IMR-90 (cell line): Measurements from ENCODE around the gene CCDC33. TPM values are rescaled to one million over a fixed set of nuclear protein-coding genes. Genes with fewer than 3 reads are reported as not detected.

Source experiments
- ATAC-seq: fragments of 200-7000 bp; cut with Tn5 transposase; 2 replicates; pipeline ENCODE4 v1.9.1; 2020; ENCODE audit warnings: low read depth, mild to moderate bottlenecking, moderate library complexity
- BruUV-seq: library from RNA; stranded (reverse); fragments of 400-500 nt; replicated peaks from 2 replicates; lab custom pipeline; 2021; lab: Mats Ljungman, UMichigan
- CTCF ChIA-PET: fragments of 300-600 bp; formaldehyde crosslinking; extraction: SDS; loops from one replicate; lab custom pipeline; 2021; ENCODE audit warnings: antibody characterized with exemption; lab: Yijun Ruan, JAX
- POLR2A ChIA-PET: fragments of 300-600 bp; sonication (Branson Sonifier 250); formaldehyde crosslinking; loops from one replicate; lab custom pipeline; 2022; ENCODE audit warnings: antibody characterized with exemption; ENCODE audit not compliant: unreplicated experiment; lab: Charles Lee
- DNase-seq: peaks from one replicate; pipeline ENCODE4 v3.0.0; 2013
- H2AFZ ChIP-seq: replicated peaks from 2 replicates; pipeline ENCODE3; 2013; ENCODE audit warnings: low read length, mild to moderate bottlenecking; ENCODE audit not compliant: poor library complexity
- H2AK5ac ChIP-seq: 2 replicates; pipeline ENCODE4 v1.6.1; 2013; ENCODE audit warnings: low read depth, low read length, inconsistent platforms
- H2AK9ac ChIP-seq: replicated peaks from 2 replicates; pipeline ENCODE3; 2013; ENCODE audit warnings: mild to moderate bottlenecking, low read depth, low read length, moderate library complexity; ENCODE audit not compliant: poor library complexity
- H2BK120ac ChIP-seq: 2 replicates; pipeline ENCODE4 v1.6.1; 2013; ENCODE audit warnings: low read depth, low read length, inconsistent platforms
- H2BK15ac ChIP-seq: 3 replicates; pipeline ENCODE4 v1.6.1; 2013; ENCODE audit warnings: low read depth, low read length, inconsistent platforms
- H2BK20ac ChIP-seq: 2 replicates; pipeline ENCODE4 v1.6.1; 2013; ENCODE audit warnings: low read depth, mild to moderate bottlenecking, inconsistent platforms, low read length, moderate library complexity
- H2BK5ac ChIP-seq: 2 replicates; pipeline ENCODE4 v1.6.1; 2013; ENCODE audit warnings: mild to moderate bottlenecking, low read depth, low read length, inconsistent platforms; ENCODE audit not compliant: poor library complexity, severe bottlenecking
- H3K14ac ChIP-seq: replicated peaks from 2 replicates; pipeline ENCODE4 v1.6.1; 2013; ENCODE audit warnings: low read depth, low read length, inconsistent platforms
- H3K18ac ChIP-seq: 2 replicates; pipeline ENCODE4 v1.6.1; 2013; ENCODE audit warnings: low read depth, low read length, control low read depth
- H3K23ac ChIP-seq: 2 replicates; pipeline ENCODE4 v1.6.1; 2013; ENCODE audit warnings: low read depth, low read length, inconsistent platforms
- H3K27ac ChIP-seq: 2 replicates; pipeline ENCODE4 v1.5.1; 2013; ENCODE audit warnings: mild to moderate bottlenecking, control low read depth, low read length; ENCODE audit not compliant: insufficient read depth
- H3K27me3 ChIP-seq: 2 replicates; pipeline ENCODE4 v1.6.1; 2013; ENCODE audit warnings: low read length; ENCODE audit not compliant: control insufficient read depth, insufficient read depth
- H3K36me3 ChIP-seq: 2 replicates; pipeline ENCODE4 v1.6.1; 2013; ENCODE audit warnings: low read length, mixed read lengths; ENCODE audit not compliant: control insufficient read depth, insufficient read depth
- H3K4ac ChIP-seq: 2 replicates; pipeline ENCODE4 v1.6.1; 2013; ENCODE audit warnings: low read depth, low read length, inconsistent platforms
- H3K4me1 ChIP-seq: 2 replicates; pipeline ENCODE4 v1.6.1; 2013; ENCODE audit warnings: low read length, mixed read lengths; ENCODE audit not compliant: control insufficient read depth, insufficient read depth
- H3K4me2 ChIP-seq: 2 replicates; pipeline ENCODE4 v1.6.1; 2013; ENCODE audit warnings: low read depth, mild to moderate bottlenecking, control low read depth, low read length, moderate library complexity
- H3K4me3 ChIP-seq: 2 replicates; pipeline ENCODE4 v1.5.1; 2013; ENCODE audit warnings: low read depth, mild to moderate bottlenecking, control low read depth, low read length, moderate library complexity; ENCODE audit not compliant: insufficient read depth
- H3K56ac ChIP-seq: 2 replicates; pipeline ENCODE4 v1.6.1; 2013; ENCODE audit warnings: low read length, inconsistent platforms; ENCODE audit not compliant: insufficient read depth; ENCODE audit errors: extremely low read depth
- H3K79me1 ChIP-seq, 2 experiments: 2 replicates each; pipeline ENCODE4 v1.6.1; 2013; ENCODE audit warnings: low read length in 2 of 2, inconsistent platforms in 1 of 2, low read depth in 1 of 2
- H3K9ac ChIP-seq: 2 replicates; pipeline ENCODE4 v1.6.1; 2013; ENCODE audit warnings: low read depth, low read length, control low read depth
- H3K9me1 ChIP-seq: 2 replicates; pipeline ENCODE4 v1.6.1; 2013; ENCODE audit warnings: low read length, inconsistent platforms; ENCODE audit not compliant: insufficient read depth
- H3K9me3 ChIP-seq: 2 replicates; pipeline ENCODE4 v1.6.1; 2013; ENCODE audit warnings: low read length; ENCODE audit not compliant: control insufficient read depth, insufficient read depth
- H4K20me1 ChIP-seq: 2 replicates; pipeline ENCODE4 v1.6.1; 2013; ENCODE audit warnings: low read length, inconsistent platforms; ENCODE audit not compliant: insufficient read depth
- H4K5ac ChIP-seq: 2 replicates; pipeline ENCODE4 v1.6.1; 2013; ENCODE audit warnings: mild to moderate bottlenecking, low read depth, low read length, control low read depth
- H4K8ac ChIP-seq, 2 experiments: 2 replicates each; pipeline ENCODE4 v1.6.1; 2013; ENCODE audit warnings: low read depth in 2 of 2, low read length in 2 of 2, control low read depth in 1 of 2, inconsistent platforms in 1 of 2
- H4K91ac ChIP-seq: 2 replicates; pipeline ENCODE4 v1.6.1; 2013; ENCODE audit warnings: low read depth, low read length, inconsistent platforms; ENCODE audit not compliant: insufficient read depth
- ELK1 ChIP-seq: fragments of 150-350 bp; IDR thresholded peaks from 2 replicates; pipeline ENCODE4 v1.6.1; 2016; ENCODE audit warnings: low read depth, mild to moderate bottlenecking, low read length, moderate library complexity, borderline replicate concordance
- MAFK ChIP-seq: IDR thresholded peaks from 2 replicates; pipeline ENCODE4 v1.6.1; 2012; ENCODE audit warnings: low read depth, low read length, improper control_type of control experiment
- MAZ ChIP-seq: IDR thresholded peaks from 2 replicates; pipeline ENCODE4 v1.6.1; 2012; ENCODE audit warnings: low read depth, mild to moderate bottlenecking, low read length, improper control_type of control experiment, moderate library complexity, borderline replicate concordance
- NFE2L2 ChIP-seq: fragments of 150-350 bp; IDR thresholded peaks from 2 replicates; pipeline ENCODE4 v1.6.1; 2016; ENCODE audit warnings: low read depth, mild to moderate bottlenecking, low read length
- POLR2A ChIP-seq: IDR thresholded peaks from 2 replicates; pipeline ENCODE4 v1.6.1; 2012; ENCODE audit warnings: mild to moderate bottlenecking, low read depth, low read length
- RCOR1 ChIP-seq: IDR thresholded peaks from 2 replicates; pipeline ENCODE4 v1.6.1; 2012; ENCODE audit warnings: mild to moderate bottlenecking, low read length, improper control_type of control experiment; ENCODE audit not compliant: insufficient replicate concordance
- RFX5 ChIP-seq: IDR thresholded peaks from 2 replicates; pipeline ENCODE4 v1.8.0; 2012; ENCODE audit warnings: low read depth, mild to moderate bottlenecking, low read length, moderate library complexity
- SMC3 ChIP-seq: fragments of 150-350 bp; IDR thresholded peaks from 2 replicates; pipeline ENCODE4 v1.6.1; 2016; ENCODE audit warnings: low read depth, mild to moderate bottlenecking, antibody characterized with exemption, low read length, moderate library complexity
- USF2 ChIP-seq: fragments of 150-350 bp; IDR thresholded peaks from 2 replicates; pipeline ENCODE4 v1.6.1; 2017; ENCODE audit warnings: mild to moderate bottlenecking, antibody characterized with exemption, low read length, low read depth
- WGBS, 2 experiments: methylation state at CpG; one replicate each; pipeline versions ENCODE4 v1.1.5 to v1.1.7; 2013; ENCODE audit warnings: missing lambda C conversion rate in 2 of 2; ENCODE audit not compliant: insufficient read length in 1 of 2; ENCODE audit errors: extremely low coverage in 2 of 2; 5-methylcytosine and 5-hydroxymethylcytosine counted together
- dilution Hi-C: fragments of 300-500 bp; cut with HindIII; formaldehyde crosslinking; loops from one replicate; pipeline ENCODE4 v1.14.3; 2018; ENCODE audit warnings: low sequenced_read_pairs; ENCODE audit not compliant: unreplicated experiment
- in situ Hi-C: fragments of 300-500 bp; cut with MboI; formaldehyde crosslinking; loops from 3 replicates; pipeline ENCODE4 v1.14.3; 2019; ENCODE audit warnings: low sequenced_read_pairs, inconsistent platforms, mixed read lengths
- intact Hi-C: fragments of 100-400 bp; cut with micrococcal nuclease; formaldehyde crosslinking; loops from 2 replicates; pipeline ENCODE4 v1.10.0; 2022
- polyA plus RNA-seq, 3 experiments: library from polyadenylated mRNA; depleted of rRNA; stranded (reverse); fragments of >200 nt; gene quantifications; 2 replicates each; pipeline ENCODE4 v1.2.3, GENCODE V29; 2012; ENCODE audit warnings: low replicate concordance in 1 of 3
- total RNA-seq: library from RNA; depleted of rRNA; stranded (reverse); fragments of >200 nt; gene quantifications from 2 replicates; pipeline ENCODE4 v1.2.3, GENCODE V29; 2012

The CCDC33 gene
- total and polyA plus RNA-seq, 2 of the 4 experiments (the other 2 are of a cell fraction) = not detected

GRCh38 chr15:74375303-74375693, 139.2 kb downstream of the CCDC33 start (continued):
- TF ChIP-seq USF2 = no peak
- no peak for TF ChIP-seq RCOR1

- POLR2A ChIA-PET = no interaction called here
- CTCF ChIA-PET = no interaction called here
Observed at GRCh38 chr15:74376226-74376625, 140.1 kb downstream of the CCDC33 start.

More at GRCh38 chr15:74376226-74376625, 140.1 kb downstream of the CCDC33 start:
- Histone ChIP-seq H3K23ac (no peak overlapping the region), H3K27ac (no peak overlapping the region), H2BK20ac (no peak overlapping the region), H3K9ac (no peak overlapping the region), H2BK120ac (no peak overlapping the region), H4K8ac (no peak overlapping the region), H3K4me2 (no peak overlapping the region), H3K18ac (no peak overlapping the region), H3K56ac (no peak overlapping the region), H3K79me1 (no peaks in the 10 kb centered on the region), H2AFZ (no peak overlapping the region), H2BK5ac (no peak overlapping the region), H3K4me3 (no peak overlapping the region), H3K4me1 (peaks cover 4% of the 10 kb centered on the region; the same call in 1 of the 2 replicates), H3K27me3 (peaks cover 12% of the 10 kb centered on the region), H3K14ac (no peak overlapping the region), H3K9me1 (no peaks in the 10 kb centered on the region), H4K5ac (no peak overlapping the region), H2BK15ac (no peak overlapping the region), H4K20me1 (no peaks in the 10 kb centered on the region; the same call in 1 of the 2 replicates), H3K36me3 (no peaks in the 10 kb centered on the region), H4K91ac (no peak overlapping the region), H2AK5ac (no peak overlapping the region), H3K4ac (no peak overlapping the region), H3K9me3 (no peaks in the 10 kb centered on the region), H2AK9ac (peak overlapping the region; percentile 62)
- dilution Hi-C loops = no loop called here
- TF ChIP-seq SMC3 (no peak), MAFK (no peak), RFX5 (no peak), MAZ (no peak), USF2 (no peak), NFE2L2 (no peak), RCOR1 (no peak), POLR2A (no peak), ELK1 (no peak)
- DNase-seq = no peak
- WGBS, 2 experiments = no CpG with 5 or more reads among the region's 1 CpG
- no TSS peak for BruUV-seq
- intact Hi-C loops = loop anchor here (10.0 kb wide), 1 partner anchor 579 kb away; the partner anchor contains the start of gene RPP25
- no peak for ATAC-seq
- in situ Hi-C loops = loop anchor here (10.0 kb wide), 1 partner anchor 399 kb away; no protein-coding TSS in a partner anchor
